ENCODE measurements around the gene CDYL2.

CDYL2 gene

GRCh38 chr16:80586476-80586875 lies 217.9 kb downstream of the CDYL2 start:
- DNase-seq = no peak

DNA sequence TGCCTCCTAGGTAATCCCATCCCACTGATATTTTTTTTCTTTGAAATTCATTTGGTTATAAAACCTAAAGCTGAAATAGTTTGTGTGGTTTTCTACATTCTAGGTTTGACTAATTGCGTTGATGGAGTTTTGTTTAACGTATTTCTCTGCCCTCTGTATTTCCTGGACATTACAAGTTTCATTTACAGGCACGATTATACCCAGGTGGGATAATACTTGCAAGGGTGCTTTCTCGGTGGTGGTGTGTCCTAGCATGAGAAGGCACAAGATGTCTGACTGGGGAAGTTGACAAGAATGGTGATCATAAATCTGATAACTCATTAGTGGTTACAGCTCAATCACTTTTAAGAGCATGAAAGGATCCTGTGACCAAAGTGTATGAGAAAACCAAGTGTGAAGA lies 218.6 kb downstream of the CDYL2 start:
- DNase-seq = peak; percentile 20

DNA sequence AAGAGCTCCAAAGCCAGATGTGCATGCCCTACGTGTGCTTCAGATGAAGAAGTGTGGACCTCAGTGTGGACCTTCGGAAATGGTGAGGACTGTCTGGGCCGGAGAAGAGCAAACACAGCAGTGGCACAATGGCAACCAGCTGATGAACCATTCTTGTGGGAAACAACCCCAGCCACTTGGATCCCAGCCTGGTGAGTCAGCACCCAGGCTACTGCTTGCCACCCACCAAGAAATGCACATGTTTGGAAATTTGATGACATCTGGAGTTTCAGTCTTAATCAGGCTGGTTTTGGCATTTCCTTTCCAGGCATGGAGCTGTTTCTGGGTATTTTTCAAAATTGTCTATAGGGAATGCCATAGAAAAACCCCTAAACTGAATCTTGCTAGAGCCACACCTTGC lies 220.9 kb downstream of the CDYL2 start:
- peak; percentile 78 for DNase-seq

DNA sequence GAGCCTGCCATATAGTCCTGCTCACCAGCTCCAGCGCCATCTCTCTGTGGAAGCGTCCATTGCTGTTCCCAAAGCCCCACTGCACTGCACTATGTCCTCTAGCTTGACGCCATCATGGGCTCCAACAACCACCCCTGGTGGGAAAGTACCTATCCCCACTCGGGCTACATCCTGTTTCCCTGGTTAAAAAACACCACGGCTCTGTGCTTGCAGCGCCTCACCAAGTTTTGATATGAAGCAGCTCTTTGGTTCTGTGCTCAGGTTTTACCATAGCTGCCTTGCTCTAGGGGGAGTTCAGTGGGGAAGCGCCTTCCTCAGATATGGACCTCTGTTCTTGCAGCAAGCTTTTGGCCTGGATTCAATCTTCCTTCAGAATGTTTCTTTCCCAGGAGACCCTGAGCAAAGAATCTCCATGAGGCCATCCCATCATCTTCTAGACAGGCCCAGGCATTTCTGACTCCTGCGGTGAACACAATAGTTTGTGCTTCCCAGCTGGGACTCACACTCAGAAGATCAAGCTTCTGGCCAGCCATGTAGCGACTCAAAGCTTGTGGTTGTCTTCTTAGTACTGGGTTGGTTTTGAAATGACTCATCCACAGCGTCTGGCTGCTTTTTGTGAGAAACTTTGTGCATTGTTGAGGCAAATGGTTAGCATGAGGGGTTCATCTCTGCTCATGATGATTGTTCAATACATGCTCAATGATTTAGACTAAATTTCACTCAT lies 224.1 kb downstream of the CDYL2 start:
- peak; percentile 79 for DNase-seq

DNA sequence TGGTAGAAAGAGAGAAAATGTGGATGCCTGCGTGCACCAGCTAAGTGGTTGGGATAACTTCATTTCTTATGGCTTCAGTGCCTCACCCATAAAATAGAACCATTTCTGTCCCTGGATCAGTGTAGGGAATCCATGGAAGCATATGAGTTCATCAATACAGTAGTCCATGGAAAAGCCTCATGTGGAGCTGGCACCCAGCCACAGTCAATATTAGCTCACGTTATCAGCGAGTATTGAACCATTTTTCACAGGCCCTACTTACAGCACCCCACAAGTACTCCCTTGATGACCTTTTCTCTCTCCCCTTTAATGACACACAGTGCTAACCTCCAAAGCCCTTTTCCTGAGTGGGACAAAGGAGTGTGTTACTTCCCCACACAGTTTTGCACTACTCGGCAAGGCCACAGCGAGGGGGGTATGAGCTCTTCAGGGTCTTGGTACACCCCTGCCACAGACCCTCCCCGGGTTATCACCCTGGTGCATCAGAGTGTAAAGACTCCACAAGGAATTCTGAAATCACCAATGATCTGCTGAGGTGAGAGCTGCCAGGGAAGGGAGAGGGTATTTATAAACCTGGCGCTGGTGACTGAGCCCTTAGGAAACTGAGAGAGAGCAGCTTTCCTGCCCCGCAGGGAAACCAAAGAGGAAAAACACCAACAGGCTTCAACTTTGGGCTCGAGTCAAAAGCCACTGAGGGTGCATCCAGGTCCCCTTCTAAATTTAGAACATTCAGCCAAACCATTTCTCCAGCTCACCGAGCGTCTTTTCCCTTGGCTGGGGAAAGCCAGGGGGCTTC lies 226.7 kb downstream of the CDYL2 start:
- DNase-seq = no peak

GRCh38 chr16:80576343-80576912 lies 228.0 kb downstream of the CDYL2 start:
- DNase-seq = no peak

GRCh38 chr16:80573700-80574120 lies 230.7 kb downstream of the CDYL2 start:
- no peak for DNase-seq

- DNase-seq = peak; percentile 4
Observed at GRCh38 chr16:80570106-80570478, 234.3 kb downstream of the CDYL2 start.

DNA sequence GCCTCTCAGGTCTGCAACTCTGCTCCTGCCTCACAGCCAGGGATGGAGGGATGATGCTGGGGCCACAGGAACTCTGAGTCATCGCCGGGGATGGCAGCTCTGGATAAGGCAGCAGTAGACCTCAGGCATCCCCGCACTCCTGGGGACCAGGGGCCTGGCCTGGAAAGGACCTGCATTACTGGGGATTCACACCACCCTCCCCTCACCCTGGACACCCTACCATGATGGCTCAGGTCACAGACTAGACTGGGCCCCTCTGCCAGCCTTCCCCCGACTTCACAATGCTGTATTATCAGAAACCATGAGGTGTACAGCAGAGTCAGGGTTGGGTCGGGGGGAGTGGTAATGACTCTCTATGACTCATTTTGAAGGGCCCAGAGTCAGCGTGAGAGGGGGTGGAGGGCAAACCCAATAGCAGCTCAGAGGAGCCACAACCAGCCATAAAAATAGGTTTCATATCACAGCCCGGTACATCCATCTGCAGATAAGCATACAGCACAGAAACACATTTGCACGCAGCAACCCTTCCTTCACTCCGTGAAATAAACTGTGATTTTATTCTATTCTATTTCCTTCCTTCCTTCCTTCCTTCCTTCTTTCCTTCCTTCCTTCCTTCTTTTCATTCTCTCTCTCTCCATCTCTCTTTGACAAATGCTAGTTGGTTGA lies 234.8 kb downstream of the CDYL2 start:
- peak; percentile 88 for DNase-seq

DNA sequence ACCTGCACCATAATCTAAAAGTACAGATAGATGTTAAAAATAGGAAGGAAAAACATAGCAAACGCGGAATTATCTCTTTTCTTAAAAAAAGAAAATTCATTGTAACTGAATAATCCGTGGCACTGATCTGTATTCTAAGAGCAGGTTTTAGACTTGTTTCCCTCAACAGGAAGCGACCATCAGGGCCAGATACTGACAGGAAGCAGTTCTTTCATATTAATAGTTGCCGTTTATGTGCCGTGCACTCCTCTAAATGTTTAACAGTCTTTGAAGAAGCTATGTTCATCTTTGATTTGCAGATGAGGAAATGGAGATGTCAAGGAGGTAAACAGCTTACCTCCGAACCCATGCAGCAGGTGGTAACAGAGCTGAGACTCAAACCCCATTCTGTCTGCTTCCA lies 240.0 kb downstream of the CDYL2 start:
- no peak for DNase-seq

GRCh38 chr16:80563066-80563465 lies 241.3 kb downstream of the CDYL2 start:
- no peak for DNase-seq

GRCh38 chr16:80559369-80559768 lies 245.0 kb downstream of the CDYL2 start:
- DNase-seq = no peak

DNA sequence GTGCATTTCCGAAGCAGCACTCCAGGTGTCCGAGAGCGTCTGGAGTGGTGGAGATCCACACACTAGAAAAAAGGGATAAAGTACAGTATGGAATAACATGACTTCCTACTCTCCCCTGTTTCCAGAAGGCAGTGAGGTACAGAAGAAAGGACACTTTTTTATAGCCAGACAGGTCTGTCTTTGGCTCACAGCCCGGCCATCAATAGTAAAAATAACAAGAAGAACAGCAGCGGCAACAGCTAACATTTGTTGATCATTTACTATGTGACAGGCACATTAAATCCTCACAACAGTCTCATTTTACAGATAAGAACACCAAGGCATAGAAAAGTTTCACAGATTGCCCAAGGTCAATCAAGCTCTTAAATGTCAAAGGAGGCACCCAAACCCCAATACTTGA lies 247.4 kb downstream of the CDYL2 start:
- no peak for DNase-seq

- DNase-seq = no peak
Observed at GRCh38 chr16:80556481-80556880, 247.9 kb downstream of the CDYL2 start.

DNA sequence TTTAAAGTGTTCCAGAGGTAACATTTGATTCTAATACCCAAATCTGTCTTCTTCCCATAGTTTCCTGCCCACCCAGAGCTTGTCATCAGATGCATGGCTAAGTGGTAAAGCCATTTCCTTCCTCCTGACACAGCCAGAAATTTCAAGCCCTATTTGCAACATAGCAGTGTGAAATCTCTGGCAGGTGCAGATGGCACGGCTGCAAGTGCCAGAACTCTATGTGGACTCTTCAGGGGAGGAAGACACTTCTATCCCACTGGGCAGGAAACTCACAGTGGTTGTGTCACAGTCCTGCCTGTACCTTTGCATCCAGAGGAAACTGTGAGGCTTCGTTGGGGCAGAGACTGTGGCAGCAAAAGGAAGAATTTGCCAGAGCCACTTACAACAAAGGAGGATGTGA lies 250.4 kb downstream of the CDYL2 start:
- DNase-seq = no peak

DNA sequence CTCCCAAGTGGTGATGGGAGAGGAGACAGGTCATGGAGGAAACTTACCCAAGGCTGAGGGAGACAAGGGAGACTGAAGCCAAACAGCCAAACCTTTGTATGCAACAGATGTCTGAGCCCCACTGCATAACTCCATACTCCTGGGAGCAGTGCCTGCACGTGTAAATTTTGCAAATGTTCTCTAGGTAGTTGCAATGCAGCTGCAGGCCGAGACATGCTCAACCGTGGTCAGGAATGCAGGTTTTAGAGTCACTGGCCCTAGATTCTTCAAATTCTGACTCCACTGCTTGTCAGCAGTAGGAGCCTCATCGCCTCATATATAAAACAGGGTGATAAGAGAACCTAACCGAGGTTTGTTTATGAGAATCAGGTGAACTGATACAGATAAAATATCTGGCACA lies 252.1 kb downstream of the CDYL2 start:
- no peak for DNase-seq
